HEK293 (cell line): Measurements from ENCODE around the gene ABR.

Experiments used
- CTCF ChIP-seq: fragments of 450-650 bp; formaldehyde crosslinking; IDR thresholded peaks from 2 replicates; pipeline ENCODE4 v1.5.1; 2016; ENCODE audit warnings: missing biosample characterization, missing genetic modification characterization
- KLF10 ChIP-seq: fragments of 450-650 bp; IDR thresholded peaks from 2 replicates; pipeline ENCODE4 v1.5.1; 2018; ENCODE audit warnings: missing biosample characterization, mild to moderate bottlenecking, missing genetic modification characterization
- TCF7L2 ChIP-seq: IDR thresholded peaks from 2 replicates; pipeline ENCODE4 v1.6.1; 2011; ENCODE audit warnings: low read depth, mild to moderate bottlenecking, inconsistent platforms, low read length, moderate library complexity, borderline replicate concordance
- ZBTB26 ChIP-seq: fragments of 450-650 bp; formaldehyde crosslinking; optimal IDR thresholded peaks from 2 replicates; pipeline ENCODE3; 2016; ENCODE audit warnings: missing biosample characterization, mild to moderate bottlenecking, missing genetic modification characterization
- ZNF19 ChIP-seq: fragments of 450-650 bp; formaldehyde crosslinking; IDR thresholded peaks from 2 replicates; pipeline ENCODE4; 2016; ENCODE audit warnings: missing biosample characterization, missing genetic modification characterization, low read depth
- ZNF433 ChIP-seq: fragments of 450-650 bp; formaldehyde crosslinking; IDR thresholded peaks from 2 replicates; pipeline ENCODE4 v1.5.1; 2016; ENCODE audit warnings: missing biosample characterization, missing genetic modification characterization, low read depth

- TF ChIP-seq TCF7L2 (no peak), CTCF (no peak), ZNF19 (tag by site-specific recombination) (no peak), KLF10 (tag by site-specific recombination) (no peak), ZNF433 (no peak), ZBTB26 (no peak)
Measured at GRCh38 chr17:1144162-1144561, 35.6 kb downstream of the ABR start.
